ENCODE results near the gene CDC14A. TPM values are rescaled to one million over a fixed set of nuclear protein-coding genes. Genes with fewer than 3 reads are reported as not detected.
A peak's percentile ranks its signal among the peaks of the same experiment; 100 is the strongest.

CDC14A gene
- total RNA-seq, 1 donor from 2014 or later = 2.2 TPM

- no peak for DNase-seq (ENCODE audit: low spot score)
- ATAC-seq = no peak
Observed at GRCh38 chr1:100528871-100529270, 176.6 kb downstream of the CDC14A start.

GRCh38 chr1:100530141-100530540 lies 177.8 kb downstream of the CDC14A start:
- DNase-seq (ENCODE audit: low spot score) = no peak

GRCh38 chr1:100530880-100531487 lies 178.7 kb downstream of the CDC14A start:
- ATAC-seq (peak; percentile 49), DNase-seq (ENCODE audit: low spot score) (no peak)

More at GRCh38 chr1:100530141-100530540, 177.8 kb downstream of the CDC14A start:
- ATAC-seq = no peak

- ATAC-seq = no peak
- no peak for DNase-seq (ENCODE audit: low spot score)
Observed at GRCh38 chr1:100532645-100533044, 180.3 kb downstream of the CDC14A start.

- DNase-seq (ENCODE audit: low spot score) = no peak
- no peak for ATAC-seq
Observed at GRCh38 chr1:100535264-100535663, 183.0 kb downstream of the CDC14A start.

- DNase-seq (ENCODE audit: low spot score) (no peak), ATAC-seq (no peak)
Observed at GRCh38 chr1:100536031-100536430, 183.7 kb downstream of the CDC14A start.

- ATAC-seq (peak; percentile 86), DNase-seq (ENCODE audit: low spot score) (peak; percentile 79)
Observed at GRCh38 chr1:100538913-100539835, 186.9 kb downstream of the CDC14A start.

- DNase-seq (ENCODE audit: low spot score) (peak; percentile 60), ATAC-seq (peak; percentile 42)
Observed at GRCh38 chr1:100539836-100540536, 187.7 kb downstream of the CDC14A start.

- ATAC-seq = no peak
- no peak for DNase-seq (ENCODE audit: low spot score)
Observed at GRCh38 chr1:100542285-100542684, 190.0 kb downstream of the CDC14A start.

- DNase-seq (ENCODE audit: low spot score) = peak; percentile 54
- ATAC-seq = peak; percentile 56
Observed at GRCh38 chr1:100543640-100544039, 191.3 kb downstream of the CDC14A start.

GRCh38 chr1:100544791-100545190 lies 192.5 kb downstream of the CDC14A start:
- DNase-seq (ENCODE audit: low spot score) = no peak
- no peak for ATAC-seq

- DNase-seq (ENCODE audit: low spot score) (no peak), ATAC-seq (no peak)
Observed at GRCh38 chr1:100545855-100546254, 193.5 kb downstream of the CDC14A start.

GRCh38 chr1:100552031-100552430 lies 199.7 kb downstream of the CDC14A start:
- DNase-seq (ENCODE audit: low spot score) (no peak), ATAC-seq (no peak)

GRCh38 chr1:100552922-100553321 lies 200.6 kb downstream of the CDC14A start:
- DNase-seq (ENCODE audit: low spot score) (no peak), ATAC-seq (no peak)

- DNase-seq (ENCODE audit: low spot score) (no peak), ATAC-seq (no peak)
Observed at GRCh38 chr1:100556181-100556580, 203.9 kb downstream of the CDC14A start.

GRCh38 chr1:100556925-100557605 lies 204.8 kb downstream of the CDC14A start:
- ATAC-seq (no peak), DNase-seq (ENCODE audit: low spot score) (no peak)

GRCh38 chr1:100557606-100557953 lies 205.3 kb downstream of the CDC14A start:
- DNase-seq (ENCODE audit: low spot score) (no peak), ATAC-seq (no peak)

- DNase-seq (ENCODE audit: low spot score) = no peak
- ATAC-seq = no peak
Observed at GRCh38 chr1:100565533-100565932, 213.2 kb downstream of the CDC14A start.

- ATAC-seq = no peak
- DNase-seq (ENCODE audit: low spot score) = no peak
Observed at GRCh38 chr1:100565937-100566699, 213.8 kb downstream of the CDC14A start.

GRCh38 chr1:100567062-100567461 lies 214.8 kb downstream of the CDC14A start:
- ATAC-seq = no peak
- DNase-seq (ENCODE audit: low spot score) = no peak
